Naive thymus-derived CD4-positive, alpha-beta T cell (primary cell): Measurements from ENCODE around the gene RAPH1. TPM values are rescaled to one million over a fixed set of nuclear protein-coding genes. Genes with fewer than 3 reads are reported as not detected.
"Not testable (repeated sequence)": the region's sequence is repeated elsewhere in the genome, so short reads cannot be mapped to it uniquely, and the experiment has no call there.

ENCODE experiments used
- ATAC-seq: fragments of 150-1000 bp; cut with Tn5 transposase; 2 replicates; pipeline ENCODE4 v1.10.0; 2021; ENCODE audit warnings: mild to moderate bottlenecking, moderate library complexity
- CTCF ChIA-PET: fragments of 350-600 bp; sonication (Branson Sonifier 250); formaldehyde crosslinking; loops from one replicate; lab custom pipeline; 2021; ENCODE audit warnings: antibody characterized with exemption; lab: Charles Lee
- POLR2A ChIA-PET: fragments of 350-600 bp; sonication (Branson Sonifier 250); formaldehyde crosslinking; loops from one replicate; lab custom pipeline; 2021; ENCODE audit warnings: antibody characterized with exemption, inconsistent platforms; lab: Charles Lee
- DNase-seq, 9 donors: peaks; one replicate each; pipeline versions ENCODE4 v3.0.0 to v3.0.0-alpha.2; 2020 to 2022; ENCODE audit warnings: mixed read lengths in 1 of 9
- H3K27ac ChIP-seq: one replicate; pipeline ENCODE4 v1.7.0; 2013; ENCODE audit warnings: mild to moderate bottlenecking, low read depth, low read length, moderate library complexity
- H3K27me3 ChIP-seq, 2 donors: one replicate each; pipeline ENCODE4 v1.7.0; 2013; ENCODE audit warnings: low read length in 2 of 2, mild to moderate bottlenecking in 2 of 2, moderate library complexity in 2 of 2; ENCODE audit not compliant: control insufficient read depth in 2 of 2, insufficient read depth in 2 of 2
- H3K36me3 ChIP-seq, 3 experiments: 1 replicate in 2 of 3; 2 replicates in 1 of 3; pipeline ENCODE4 v1.7.0; 2013; ENCODE audit warnings: low read length in 3 of 3, mild to moderate bottlenecking in 3 of 3, moderate library complexity in 1 of 3; ENCODE audit not compliant: insufficient read depth in 3 of 3, control insufficient read depth in 2 of 3
- H3K4me1 ChIP-seq, 2 donors: one replicate each; pipeline ENCODE4 v1.7.0; 2013; ENCODE audit warnings: low read length in 2 of 2, mild to moderate bottlenecking in 2 of 2, moderate library complexity in 1 of 2; ENCODE audit not compliant: control insufficient read depth in 2 of 2, insufficient read depth in 2 of 2
- H3K4me3 ChIP-seq: 2 replicates; pipeline ENCODE4 v1.7.0; 2013; ENCODE audit warnings: mild to moderate bottlenecking, low read length
- H3K9me3 ChIP-seq, 3 experiments: 1 replicate in 2 of 3; 2 replicates in 1 of 3; pipeline ENCODE4 v1.7.0; 2013; ENCODE audit warnings: low read length in 3 of 3; ENCODE audit not compliant: control insufficient read depth in 2 of 3
- H3K27ac Mint-ChIP-seq, 9 donors: one replicate each; pipeline ENCODE4 v1.8.0; 2020 to 2022; ENCODE audit warnings: mixed read lengths in 9 of 9, mild to moderate bottlenecking in 8 of 9, moderate library complexity in 5 of 9, inconsistent platforms in 2 of 9
- H3K27me3 Mint-ChIP-seq, 5 donors: one replicate each; pipeline ENCODE4 v1.8.0; 2021 to 2022; ENCODE audit warnings: mixed read lengths in 5 of 5, mild to moderate bottlenecking in 1 of 5
- H3K36me3 Mint-ChIP-seq, 5 donors: one replicate each; pipeline ENCODE4 v1.8.0; 2020 to 2022; ENCODE audit warnings: mixed read lengths in 5 of 5, mild to moderate bottlenecking in 3 of 5, inconsistent platforms in 1 of 5
- H3K4me1 Mint-ChIP-seq, 7 donors: one replicate each; pipeline ENCODE4 v1.8.0; 2020 to 2022; ENCODE audit warnings: mixed read lengths in 7 of 7, mild to moderate bottlenecking in 3 of 7, inconsistent platforms in 1 of 7
- H3K4me3 Mint-ChIP-seq, 10 donors: one replicate each; pipeline ENCODE4 v1.8.0; 2020 to 2022; ENCODE audit warnings: mild to moderate bottlenecking in 10 of 10, mixed read lengths in 10 of 10, moderate library complexity in 6 of 10, inconsistent platforms in 2 of 10
- H3K9me3 Mint-ChIP-seq, 11 donors: one replicate each; pipeline ENCODE4 v1.8.0; 2020 to 2022; ENCODE audit warnings: mixed read lengths in 11 of 11, mild to moderate bottlenecking in 4 of 11, inconsistent platforms in 1 of 11, moderate library complexity in 1 of 11
- intact Hi-C, 2 donors: fragments of 100-400 bp; cut with micrococcal nuclease; formaldehyde crosslinking; loops; one replicate each; pipeline ENCODE4 v1.15.1; 2023
- polyA plus RNA-seq, 2 donors: library from polyadenylated mRNA; unstranded; fragments of 300-500 nt; fragmentation: Illumina TruSeq; gene quantifications; one replicate each; pipeline ENCODE4 v1.2.3, GENCODE V29; 2021
- total RNA-seq, 6 experiments: library from RNA in 5 of 6; stranded (reverse) in 5 of 6; gene quantifications; 1 replicate in 5 of 6; 2 replicates in 1 of 6; pipeline ENCODE4 v1.2.3 and lab custom pipeline; 2021 to 2026

The RAPH1 gene
- total and polyA plus RNA-seq, 7 experiments from 2014 or later, result 0.57 to 5.5 (median 2.9) TPM

DNA sequence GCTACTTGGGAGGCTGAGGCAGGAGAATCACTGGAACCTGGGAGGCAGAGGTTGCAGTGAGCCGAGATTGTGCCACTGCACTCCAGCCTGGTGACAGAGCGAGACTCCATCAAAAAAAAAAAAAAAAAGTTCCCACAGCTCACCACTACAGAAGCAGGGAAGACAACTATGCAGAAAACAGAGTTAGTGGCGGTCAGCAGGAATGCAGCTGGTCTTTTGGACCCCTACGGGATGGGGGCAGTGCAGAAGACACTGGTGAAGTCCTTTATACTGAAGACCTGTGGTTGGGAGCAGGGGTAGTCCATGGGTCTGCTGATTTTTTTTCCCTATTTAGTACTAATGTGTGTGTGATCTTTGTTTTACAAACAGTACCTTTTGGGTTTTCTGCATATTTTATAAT, 105.5 kb downstream of the RAPH1 start:
- H3K4me3 Mint-ChIP-seq, H3K27ac Mint-ChIP-seq, H3K9me3 Mint-ChIP-seq, H3K9me3 ChIP-seq, H3K36me3 ChIP-seq, H3K4me3 ChIP-seq, H3K27me3 ChIP-seq, H3K4me1 Mint-ChIP-seq, H3K27ac ChIP-seq, intact Hi-C loops, H3K27me3 Mint-ChIP-seq, POLR2A ChIA-PET, ATAC-seq, CTCF ChIA-PET, H3K4me1 ChIP-seq, DNase-seq: not testable (repeated sequence)
- peaks cover 8 to 36% (median 13%) of the 10 kb centered on the region in 5 donors for H3K36me3 Mint-ChIP-seq

DNA sequence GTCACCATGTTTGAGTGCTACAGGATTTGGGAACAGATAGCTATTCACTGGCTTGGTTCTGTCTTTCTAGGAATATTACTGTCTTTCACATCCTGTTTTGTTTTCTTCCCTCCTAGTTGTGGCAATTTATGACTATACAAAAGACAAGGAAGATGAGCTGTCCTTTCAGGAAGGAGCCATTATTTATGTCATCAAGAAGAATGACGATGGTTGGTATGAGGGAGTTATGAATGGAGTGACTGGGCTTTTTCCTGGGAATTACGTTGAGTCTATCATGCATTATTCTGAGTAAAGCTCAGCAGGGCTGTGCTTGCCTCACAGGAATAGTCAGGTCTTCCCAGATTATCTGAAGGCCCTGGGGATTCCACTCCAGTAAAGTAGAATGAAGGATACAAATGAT, 108.0 kb downstream of the RAPH1 start:
- intact Hi-C loops, result no loop called here
- Mint-ChIP-seq H3K4me3 (no peak overlapping the region), H3K27me3 (no peaks in the 10 kb centered on the region), H3K9me3 (no peaks in the 10 kb centered on the region), H3K27ac (peak overlapping the region in 2 of 9 donors; percentile 8 to 15), H3K36me3 (peaks cover 11 to 43% (median 24%) of the 10 kb centered on the region in 5 donors), H3K4me1 (peaks cover 0 to 3% (median 0%) of the 10 kb centered on the region in 7 donors)
- no peaks in the 10 kb centered on the region for H3K4me1 ChIP-seq
- no peak overlapping the region for H3K27ac ChIP-seq
- no peaks in the 10 kb centered on the region for H3K27me3 ChIP-seq
- DNase-seq (no peak), ATAC-seq (no peak)
- no peak overlapping the region for H3K4me3 ChIP-seq
- H3K36me3 ChIP-seq, result no peaks in the 10 kb centered on the region
- ChIA-PET CTCF (no interaction called here), POLR2A (interaction anchor here (0.6 kb wide), 1 partner anchor 42 kb away, joined by 5 read pairs; no protein-coding TSS in a partner anchor)
- H3K9me3 ChIP-seq, result no peaks in the 10 kb centered on the region

DNA sequence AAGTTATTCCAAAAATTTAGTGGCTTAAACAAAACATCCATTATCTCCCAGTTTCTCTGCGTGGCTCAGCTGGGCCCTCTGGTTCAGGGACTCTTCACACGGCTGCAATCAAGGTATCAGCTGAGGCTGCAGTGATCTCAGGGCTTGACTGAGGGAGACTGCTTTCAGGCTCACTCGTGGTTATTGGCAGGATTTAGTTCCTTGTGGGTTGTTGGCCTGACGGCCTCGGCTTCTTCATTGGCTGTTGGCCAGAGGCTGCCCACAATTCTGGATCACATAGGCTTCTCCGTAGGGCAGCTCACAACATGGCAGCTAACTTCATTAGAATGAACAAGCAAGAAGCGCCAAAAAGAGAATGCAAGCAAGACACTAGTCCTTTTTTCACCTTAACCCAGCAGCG, 116.8 kb downstream of the RAPH1 start:
- ATAC-seq (no peak), DNase-seq (no peak)
- H3K36me3 Mint-ChIP-seq, result peaks cover 26 to 57% (median 55%) of the 10 kb centered on the region in 5 donors
- H3K27ac ChIP-seq, result no peak overlapping the region
- H3K9me3 ChIP-seq, result peaks cover 0 to 5% (median 0%) of the 10 kb centered on the region in 3 experiments
- CTCF ChIA-PET, result interaction anchor here (0.6 kb wide), 1 partner anchor 194 kb away, joined by 6 read pairs; no protein-coding TSS in a partner anchor
- no peaks in the 10 kb centered on the region for H3K4me1 Mint-ChIP-seq
- no peak overlapping the region for H3K4me3 ChIP-seq
- H3K4me3 Mint-ChIP-seq, result no peak overlapping the region
- peaks cover 0 to 21% (median 7%) of the 10 kb centered on the region in 11 donors for H3K9me3 Mint-ChIP-seq
- POLR2A ChIA-PET, result interaction anchor here (0.7 kb wide), 1 partner anchor 10 kb away, joined by 3 read pairs; no protein-coding TSS in a partner anchor
- H3K27me3 Mint-ChIP-seq, result no peaks in the 10 kb centered on the region
- H3K27ac Mint-ChIP-seq, result no peak overlapping the region
- intact Hi-C loops, result no loop called here
- H3K4me1 ChIP-seq, result no peaks in the 10 kb centered on the region
- no peaks in the 10 kb centered on the region for H3K27me3 ChIP-seq
- peaks cover 5 to 19% (median 7%) of the 10 kb centered on the region in 3 experiments for H3K36me3 ChIP-seq

DNA sequence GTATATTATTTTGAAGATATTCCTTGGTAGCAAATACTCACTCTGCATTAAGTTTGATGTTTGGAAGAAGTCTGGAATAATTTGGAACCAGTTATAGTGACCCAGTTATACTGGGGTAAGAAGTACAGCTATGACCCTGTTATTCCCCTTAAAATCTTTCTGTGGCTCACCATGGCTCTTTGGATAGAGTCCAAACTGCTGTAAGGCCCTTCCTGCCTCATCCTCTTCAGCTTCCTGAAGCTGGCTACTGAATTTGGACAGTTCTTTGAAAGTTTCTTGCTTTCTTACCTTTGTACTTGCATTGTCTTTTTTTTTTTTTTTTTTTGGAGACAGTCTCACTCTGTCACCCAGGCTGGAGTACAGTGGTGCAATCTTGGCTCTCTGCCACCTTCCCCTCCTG, 121.3 kb downstream of the RAPH1 start:
- Mint-ChIP-seq H3K27me3 (no peaks in the 10 kb centered on the region), H3K4me1 (no peaks in the 10 kb centered on the region), H3K4me3 (no peak overlapping the region), H3K27ac (no peak overlapping the region), H3K36me3 (peaks cover 17 to 63% (median 54%) of the 10 kb centered on the region in 5 donors), H3K9me3 (peaks cover 0 to 21% (median 7%) of the 10 kb centered on the region in 11 donors)
- Histone ChIP-seq H3K27ac (no peak overlapping the region), H3K27me3 (no peaks in the 10 kb centered on the region), H3K36me3 (peaks cover 5 to 27% (median 10%) of the 10 kb centered on the region in 3 experiments), H3K4me3 (no peak overlapping the region), H3K9me3 (peaks cover 0 to 5% (median 0%) of the 10 kb centered on the region in 3 experiments), H3K4me1 (no peaks in the 10 kb centered on the region)
- intact Hi-C loops, result no loop called here
- ATAC-seq, result no peak
- DNase-seq, result no peak
- ChIA-PET CTCF (interaction anchor here (0.7 kb wide), 1 partner anchor 327 kb away, joined by 7 read pairs; no protein-coding TSS in a partner anchor), POLR2A (no interaction called here)

DNA sequence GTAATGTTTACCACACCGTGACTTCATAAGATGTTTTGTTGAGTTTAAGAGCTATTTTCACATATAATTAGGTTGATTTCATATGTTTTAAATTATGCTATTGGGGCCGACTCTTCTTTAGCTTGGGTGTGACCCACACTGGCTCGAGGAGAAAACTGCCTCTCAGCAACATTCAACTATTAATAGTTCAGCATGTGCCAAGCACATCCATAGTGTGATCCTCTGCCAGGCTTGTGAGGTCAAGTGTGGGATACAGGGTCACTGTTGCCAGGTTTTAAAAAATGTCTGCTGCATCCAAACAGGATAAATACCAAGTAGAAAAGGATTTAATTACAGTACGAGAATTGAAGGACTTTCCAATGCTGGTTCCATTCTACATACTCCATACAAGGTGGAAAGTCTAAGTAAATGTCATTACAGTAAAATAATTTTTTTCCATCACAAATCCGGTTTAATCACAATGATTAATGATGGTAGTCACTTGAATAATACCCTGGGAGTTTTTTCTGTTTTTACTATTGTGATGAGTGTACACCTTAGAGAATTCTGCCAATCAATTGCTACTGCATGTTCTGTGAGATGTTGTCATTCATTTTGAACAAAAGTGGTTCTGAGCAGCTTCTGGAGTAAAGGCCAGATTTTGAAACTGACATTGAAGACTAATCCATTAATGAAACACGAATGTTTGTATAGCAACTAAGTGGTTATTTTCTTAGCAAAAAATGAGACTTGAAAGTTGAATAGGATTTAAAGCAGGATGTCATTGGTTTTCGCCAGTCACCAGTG, 122.4 kb downstream of the RAPH1 start:
- intact Hi-C loops, result no loop called here
- Histone ChIP-seq H3K27me3 (no peaks in the 10 kb centered on the region), H3K36me3 (peaks cover 4 to 17% (median 5%) of the 10 kb centered on the region in 3 experiments), H3K4me3 (no peak overlapping the region), H3K4me1 (no peaks in the 10 kb centered on the region), H3K9me3 (no peaks in the 10 kb centered on the region), H3K27ac (no peak overlapping the region)
- Mint-ChIP-seq H3K9me3 (peaks cover 0 to 14% (median 2%) of the 10 kb centered on the region in 11 donors), H3K27ac (no peak overlapping the region), H3K36me3 (peaks cover 6 to 55% (median 46%) of the 10 kb centered on the region in 5 donors), H3K4me1 (no peaks in the 10 kb centered on the region), H3K27me3 (no peaks in the 10 kb centered on the region), H3K4me3 (no peak overlapping the region)
- no peak for DNase-seq
- no peak for ATAC-seq
- ChIA-PET POLR2A (no interaction called here), CTCF (no interaction called here)

DNA sequence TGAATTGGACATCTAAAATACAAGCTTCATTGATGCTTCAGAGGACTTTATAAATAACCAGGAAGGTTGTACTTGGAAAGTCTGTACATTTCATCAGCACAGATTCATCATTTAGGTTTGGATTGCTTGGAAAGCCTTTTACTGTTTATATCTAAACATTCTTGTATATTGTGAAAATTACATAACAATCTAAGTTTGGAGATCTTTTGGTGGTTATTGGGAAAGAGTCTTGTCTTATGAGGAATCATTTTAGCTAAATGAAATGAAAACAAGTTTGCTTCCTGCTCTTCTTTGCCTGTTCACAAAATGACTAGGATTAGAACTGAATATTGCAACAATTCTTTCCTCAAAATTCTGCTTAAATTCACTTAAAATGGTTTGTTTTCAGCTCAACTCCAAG, 127.6 kb downstream of the RAPH1 start:
- H3K36me3 Mint-ChIP-seq, result peaks cover 4 to 67% (median 44%) of the 10 kb centered on the region in 5 donors
- ATAC-seq, result no peak
- no peaks in the 10 kb centered on the region for H3K4me1 ChIP-seq
- intact Hi-C loops, result no loop called here
- CTCF ChIA-PET, result no interaction called here
- POLR2A ChIA-PET, result interaction anchor here (0.6 kb wide), 1 partner anchor 325 kb away, joined by 3 read pairs; no protein-coding TSS in a partner anchor
- H3K27me3 ChIP-seq, result no peaks in the 10 kb centered on the region
- no peak overlapping the region for H3K27ac Mint-ChIP-seq
- H3K4me3 ChIP-seq, result no peak overlapping the region
- H3K36me3 ChIP-seq, result peaks cover 0 to 20% (median 4%) of the 10 kb centered on the region in 3 experiments
- H3K27me3 Mint-ChIP-seq, result no peaks in the 10 kb centered on the region
- H3K4me1 Mint-ChIP-seq, result peaks cover 0 to 2% (median 0%) of the 10 kb centered on the region in 7 donors
- no peaks in the 10 kb centered on the region for H3K9me3 ChIP-seq
- no peak overlapping the region for H3K4me3 Mint-ChIP-seq
- DNase-seq, result no peak
- no peak overlapping the region for H3K27ac ChIP-seq
- no peaks in the 10 kb centered on the region for H3K9me3 Mint-ChIP-seq
